HG03342 (cell line): ENCODE measurements around the gene GLTPD2.

Experiments used
- ATAC-seq: cut with Tn5 transposase; IDR thresholded peaks from one replicate; pipeline ENCODE4 v1.9.1; 2021; ENCODE audit warnings: mild to moderate bottlenecking, moderate library complexity; ENCODE audit not compliant: unreplicated experiment

The GLTPD2 gene

DNA sequence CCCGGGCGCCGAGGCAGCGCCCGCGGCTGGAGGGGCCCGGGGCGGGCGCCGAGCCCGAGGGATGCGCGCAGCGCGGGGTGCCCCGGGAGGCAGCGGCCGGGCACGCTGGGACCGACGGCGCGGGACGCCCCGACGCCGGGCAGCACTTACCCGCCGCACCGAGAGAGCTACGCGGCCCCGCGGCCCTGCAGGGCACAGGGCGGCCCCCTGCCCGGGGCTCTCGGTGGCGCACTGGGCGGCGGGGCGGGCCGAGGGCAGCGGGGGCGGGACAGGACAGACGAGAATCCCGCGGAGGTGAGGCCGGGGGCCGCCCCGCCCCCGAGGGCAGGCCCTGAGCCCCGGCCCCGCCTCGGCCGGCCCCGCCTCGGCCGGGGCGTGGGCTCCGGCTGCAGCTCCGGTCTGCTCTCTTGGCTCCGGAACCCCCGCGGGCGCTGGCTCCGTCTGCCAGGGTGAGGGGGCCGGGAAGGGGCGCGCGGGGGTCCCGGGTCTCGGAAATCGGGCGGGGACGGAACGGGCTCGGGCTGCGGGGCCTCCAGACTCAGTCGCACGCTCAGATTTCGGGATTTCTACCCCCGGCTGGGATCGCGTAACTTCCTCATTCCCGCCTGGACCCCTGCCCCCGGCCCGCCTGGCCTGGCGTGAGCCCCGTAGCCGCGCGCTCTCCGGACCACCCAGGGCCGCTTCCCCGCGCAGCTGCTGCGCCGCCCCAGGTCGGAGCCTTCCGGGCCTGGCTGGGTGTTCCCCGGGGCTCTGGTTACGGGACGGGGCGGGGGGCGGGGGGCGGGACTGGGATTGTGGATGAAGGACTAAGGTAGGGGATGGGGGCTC lies 18.2 kb downstream of the GLTPD2 start, which contains the start of gene PLD2:
Gene PLD2 (plus strand): TSS at position 376 of the 828 bp plus-strand sequence. CDS start 621 bp downstream, outside the sequence.
- ATAC-seq, result peak; percentile 88

DNA sequence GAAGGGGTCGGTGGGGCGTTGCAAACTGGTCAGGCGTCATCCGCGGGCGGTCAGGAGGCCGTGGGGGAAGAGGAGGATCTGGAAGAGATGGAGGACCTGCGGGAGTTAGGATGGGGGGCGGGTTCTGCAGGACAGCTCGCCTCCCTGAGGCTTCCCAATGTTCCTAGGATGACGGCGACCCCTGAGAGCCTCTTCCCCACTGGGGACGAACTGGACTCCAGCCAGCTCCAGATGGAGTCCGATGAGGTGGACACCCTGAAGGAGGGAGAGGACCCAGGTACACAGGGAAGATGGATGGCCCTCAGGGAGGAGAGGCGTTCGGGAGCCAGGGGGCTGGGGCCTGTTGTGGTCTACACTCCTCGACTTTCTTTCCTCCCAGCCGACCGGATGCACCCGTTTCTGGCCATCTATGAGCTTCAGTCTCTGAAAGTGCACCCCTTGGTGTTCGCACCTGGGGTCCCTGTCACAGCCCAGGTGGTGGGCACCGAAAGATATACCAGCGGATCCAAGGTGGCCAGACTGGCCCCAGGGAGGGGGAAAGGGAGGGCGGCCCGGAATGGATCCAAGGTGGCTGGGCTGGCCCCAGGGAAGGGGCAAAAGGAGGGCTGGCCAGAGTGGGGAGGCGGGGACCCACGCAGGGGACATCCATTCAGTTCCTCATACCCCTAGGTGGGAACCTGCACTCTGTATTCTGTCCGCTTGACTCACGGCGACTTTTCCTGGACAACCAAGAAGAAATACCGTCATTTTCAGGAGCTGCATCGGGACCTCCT lies 19.0 kb downstream of the GLTPD2 start:
- ATAC-seq, result no peak

DNA sequence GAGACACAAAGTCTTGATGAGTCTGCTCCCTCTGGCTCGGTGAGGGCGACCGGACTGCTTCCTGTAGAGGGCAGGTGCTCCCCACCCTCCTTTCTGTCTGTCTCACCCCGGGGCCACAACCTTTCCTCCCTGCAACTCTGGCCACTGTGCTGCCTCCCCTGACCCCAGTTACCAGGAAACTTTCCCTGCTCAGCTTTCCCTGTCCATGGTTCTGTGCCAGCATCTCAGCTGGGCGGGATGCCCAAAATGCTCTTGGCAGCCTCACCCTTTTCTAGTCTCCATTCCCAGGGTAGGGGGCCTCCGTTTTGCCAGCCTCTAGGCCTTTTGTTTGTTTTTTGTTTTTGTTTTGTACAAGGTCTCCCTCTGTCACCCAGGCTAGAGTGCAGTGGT lies 19.6 kb downstream of the GLTPD2 start:
- ATAC-seq, result no peak

DNA sequence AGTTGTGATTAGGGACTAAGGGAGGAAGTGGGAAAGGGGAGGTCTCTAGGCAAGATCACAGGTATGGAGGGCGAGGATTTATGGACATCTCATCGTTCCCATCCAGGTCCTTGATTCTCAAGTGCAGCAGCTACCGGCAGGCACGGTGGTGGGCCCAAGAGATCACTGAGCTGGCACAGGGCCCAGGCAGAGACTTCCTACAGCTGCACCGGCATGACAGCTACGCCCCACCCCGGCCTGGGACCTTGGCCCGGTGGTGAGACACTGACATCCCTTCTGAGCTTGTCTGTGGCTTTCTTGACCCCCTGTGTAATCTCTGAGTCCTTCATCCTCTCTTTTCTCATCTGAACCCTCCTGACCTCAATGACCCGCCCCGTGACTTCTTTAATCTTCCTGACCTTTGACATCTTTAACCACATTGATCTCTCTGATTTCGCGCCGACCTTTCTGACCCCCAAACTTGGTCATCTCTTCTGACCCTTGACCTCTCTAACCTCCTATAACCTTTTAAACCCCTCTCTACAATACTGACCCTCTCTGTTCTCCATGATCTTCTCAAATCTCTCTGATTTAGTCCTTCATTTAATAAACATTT lies 22.0 kb downstream of the GLTPD2 start:
- no peak for ATAC-seq

DNA sequence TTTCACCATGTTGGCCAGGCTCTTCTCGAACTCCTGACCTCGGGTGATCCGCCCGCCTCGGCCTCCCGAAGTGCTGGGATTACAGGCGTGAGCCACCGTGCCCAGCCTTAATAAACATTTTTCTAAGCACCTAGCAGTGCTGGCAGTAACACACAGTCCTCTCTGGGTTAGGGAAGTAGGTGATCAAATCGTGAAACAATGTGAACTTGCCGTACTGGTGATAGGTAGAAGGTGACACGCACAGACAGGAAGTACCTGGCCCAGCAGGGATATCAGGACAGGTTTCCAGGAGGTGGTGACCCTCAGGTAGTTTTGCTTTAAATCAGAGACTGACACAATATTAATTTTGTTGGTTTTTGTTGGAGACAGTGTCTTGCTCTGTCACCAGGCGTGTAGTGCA lies 22.7 kb downstream of the GLTPD2 start:
- ATAC-seq, result no peak

DNA sequence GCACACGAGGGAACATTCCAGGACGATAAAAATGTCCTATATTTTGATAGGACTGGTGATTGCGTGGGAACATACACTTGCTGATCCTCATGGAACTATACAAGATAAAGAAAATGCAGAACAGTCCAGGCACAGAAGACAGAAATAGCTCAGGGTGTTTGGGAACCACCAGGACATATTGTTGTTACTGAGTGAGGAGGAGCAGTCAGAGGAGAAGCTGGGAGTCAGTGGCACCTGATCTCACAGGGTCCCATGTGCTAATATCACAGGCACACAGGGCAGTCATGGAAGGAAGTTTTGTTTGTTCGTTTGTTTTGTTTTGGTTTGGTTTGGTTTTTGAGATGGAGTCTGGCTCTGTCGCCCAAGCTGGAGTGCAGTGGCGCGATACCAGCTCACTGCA lies 23.9 kb downstream of the GLTPD2 start:
- ATAC-seq, result no peak

DNA sequence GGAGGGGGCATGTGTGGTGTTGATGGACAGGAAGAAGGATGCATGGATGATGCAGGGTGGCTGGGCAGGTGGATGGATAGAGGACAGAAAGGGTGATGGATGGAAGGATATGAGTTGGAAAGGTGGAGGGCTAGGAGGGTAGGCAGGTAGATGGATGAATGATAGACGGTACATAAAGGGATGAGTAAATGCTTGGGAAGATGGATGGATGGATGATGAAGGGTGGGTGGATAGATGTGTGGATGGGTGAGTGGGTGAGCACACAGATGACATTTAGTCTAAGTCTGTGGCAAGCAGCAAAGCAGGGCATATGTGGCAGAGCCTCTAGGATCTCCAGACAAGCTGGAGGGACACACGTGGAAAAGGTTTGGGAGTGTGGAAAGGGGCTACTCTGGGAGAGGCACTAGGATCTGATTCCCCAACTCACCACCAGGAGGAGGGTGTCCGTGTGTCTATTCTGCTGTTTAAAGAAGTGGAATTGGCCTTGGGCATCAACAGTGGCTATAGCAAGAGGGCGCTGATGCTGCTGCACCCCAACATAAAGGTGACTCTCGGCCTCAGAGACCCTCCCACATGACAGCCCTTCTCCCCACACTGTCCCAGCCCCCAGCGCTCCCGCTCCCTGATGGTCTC lies 26.4 kb downstream of the GLTPD2 start:
- ATAC-seq, result no peak

DNA sequence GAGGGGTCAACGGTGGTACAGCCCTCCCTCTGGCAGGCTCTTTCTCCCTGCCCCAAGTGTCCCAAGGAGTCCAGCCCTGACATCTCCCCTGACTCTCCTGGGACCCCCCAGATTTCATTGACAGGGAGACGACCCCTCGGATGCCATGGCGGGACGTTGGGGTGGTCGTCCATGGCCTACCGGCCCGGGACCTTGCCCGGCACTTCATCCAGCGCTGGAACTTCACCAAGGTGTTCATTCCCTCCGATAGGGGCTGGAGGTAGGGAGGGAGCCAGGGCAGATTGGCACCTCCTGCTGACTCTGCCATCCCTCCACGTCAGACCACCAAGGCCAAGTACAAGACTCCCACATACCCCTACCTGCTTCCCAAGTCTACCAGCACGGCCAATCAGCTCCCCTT lies 28.1 kb downstream of the GLTPD2 start:
- ATAC-seq, result no peak

DNA sequence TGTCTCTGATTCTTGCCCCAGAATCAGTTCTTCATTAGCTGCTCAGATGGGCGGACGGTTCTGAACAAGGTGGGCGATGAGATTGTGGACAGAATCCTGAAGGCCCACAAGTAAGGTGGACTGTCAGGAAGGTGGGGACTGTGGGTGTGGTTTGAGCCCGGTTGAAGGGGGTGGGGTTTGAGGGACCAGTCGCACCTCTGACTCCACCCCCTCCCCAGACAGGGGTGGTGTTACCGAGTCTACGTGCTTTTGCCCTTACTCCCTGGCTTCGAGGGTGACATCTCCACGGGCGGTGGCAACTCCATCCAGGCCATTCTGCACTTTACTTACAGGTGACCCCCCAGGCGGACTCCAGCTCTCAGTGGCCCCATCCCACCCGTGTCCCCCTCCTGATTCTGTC lies 29.5 kb downstream of the GLTPD2 start:
- no peak for ATAC-seq

DNA sequence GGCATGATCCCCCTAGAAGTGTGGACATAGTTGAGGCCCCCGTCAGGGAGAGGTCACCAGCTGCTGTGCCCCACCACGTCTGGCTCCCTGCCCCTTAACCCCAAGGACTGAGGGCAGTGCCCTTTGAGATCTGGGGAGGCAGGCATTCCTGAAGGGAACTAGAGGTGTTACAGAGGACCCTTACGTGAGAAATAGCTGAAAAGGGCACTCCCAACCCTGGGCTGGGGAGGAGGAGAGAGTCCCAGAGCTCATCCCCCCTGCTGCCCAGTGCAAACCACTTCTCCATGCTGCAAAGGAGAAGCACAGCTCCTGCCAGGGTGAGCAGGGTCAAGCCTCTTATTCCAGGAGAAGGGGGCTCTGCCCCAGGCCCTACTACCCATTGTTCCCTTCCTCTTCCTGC lies 34.1 kb downstream of the GLTPD2 start:
- ATAC-seq, result no peak

DNA sequence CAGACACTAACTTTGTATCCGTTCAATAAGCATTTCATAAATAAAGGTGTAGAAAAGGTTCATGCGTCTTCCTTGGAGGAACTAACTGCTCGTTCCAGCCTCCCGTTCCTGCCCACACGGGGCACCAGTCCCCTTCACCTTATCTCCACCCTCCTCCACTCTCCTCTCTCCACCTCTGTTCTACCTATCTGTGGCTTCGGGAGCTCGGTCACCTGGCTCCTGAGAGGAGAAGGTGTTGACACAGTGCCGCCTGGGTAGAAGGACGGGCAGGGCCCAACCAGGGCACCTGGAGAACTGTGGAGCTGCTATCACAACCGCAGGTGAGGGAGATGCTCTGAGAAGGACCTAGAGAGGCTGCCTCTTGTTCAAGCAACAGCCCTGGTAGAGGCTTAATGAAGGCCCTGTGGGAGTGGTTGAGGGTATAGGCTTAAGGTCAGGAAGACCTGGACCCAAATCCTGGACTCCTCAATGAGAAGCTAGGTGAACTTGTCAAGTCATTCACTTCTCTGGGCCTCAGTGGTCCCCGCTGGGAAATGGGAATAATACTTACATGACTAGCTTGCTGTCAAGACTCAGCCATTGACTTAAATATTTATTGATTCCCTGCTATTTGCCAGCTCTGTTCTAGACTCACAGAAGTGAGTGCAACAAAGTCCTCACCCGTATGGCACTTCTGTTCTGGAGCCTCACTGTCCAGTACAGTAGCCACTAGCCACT lies 34.8 kb downstream of the GLTPD2 start:
- ATAC-seq, result no peak

DNA sequence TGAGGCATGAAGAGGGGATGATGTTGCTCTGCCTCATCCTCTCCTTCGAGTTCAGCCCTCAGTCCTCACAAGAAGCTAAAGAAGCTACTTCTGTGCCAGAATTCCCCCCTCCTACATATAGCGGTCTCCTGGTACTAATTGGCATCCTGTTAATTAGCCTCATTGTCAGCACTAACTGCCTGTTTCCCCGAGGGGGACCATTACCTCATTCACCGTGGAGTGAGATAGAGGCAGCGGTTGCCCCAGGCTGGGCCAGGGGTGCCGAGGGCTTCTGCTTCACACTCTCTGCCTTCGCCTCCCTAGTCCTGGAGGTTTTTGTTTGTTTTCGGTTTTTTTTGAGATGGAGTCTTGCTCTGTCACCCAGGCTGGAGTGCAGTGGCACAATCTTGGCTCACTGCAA lies 38.6 kb downstream of the GLTPD2 start:
- ATAC-seq, result no peak

DNA sequence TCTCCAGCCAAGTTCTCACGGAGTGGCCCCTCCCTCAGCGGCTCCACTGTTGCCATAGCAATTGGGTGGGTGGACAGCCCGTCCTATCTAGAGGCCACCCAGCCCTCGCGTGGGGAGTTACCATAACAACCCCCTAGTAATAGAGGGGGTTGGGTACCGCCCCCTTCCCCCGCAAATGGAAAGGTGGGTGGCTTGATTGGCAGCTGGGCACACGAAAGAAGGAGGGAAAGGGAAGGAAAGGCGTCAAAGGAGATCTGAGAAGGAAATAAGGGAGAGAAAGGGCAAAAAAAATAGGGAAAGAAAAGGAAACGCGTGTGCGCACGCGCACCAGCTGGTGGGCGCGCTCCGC lies 44.0 kb downstream of the GLTPD2 start:
- peak; percentile 15 for ATAC-seq

DNA sequence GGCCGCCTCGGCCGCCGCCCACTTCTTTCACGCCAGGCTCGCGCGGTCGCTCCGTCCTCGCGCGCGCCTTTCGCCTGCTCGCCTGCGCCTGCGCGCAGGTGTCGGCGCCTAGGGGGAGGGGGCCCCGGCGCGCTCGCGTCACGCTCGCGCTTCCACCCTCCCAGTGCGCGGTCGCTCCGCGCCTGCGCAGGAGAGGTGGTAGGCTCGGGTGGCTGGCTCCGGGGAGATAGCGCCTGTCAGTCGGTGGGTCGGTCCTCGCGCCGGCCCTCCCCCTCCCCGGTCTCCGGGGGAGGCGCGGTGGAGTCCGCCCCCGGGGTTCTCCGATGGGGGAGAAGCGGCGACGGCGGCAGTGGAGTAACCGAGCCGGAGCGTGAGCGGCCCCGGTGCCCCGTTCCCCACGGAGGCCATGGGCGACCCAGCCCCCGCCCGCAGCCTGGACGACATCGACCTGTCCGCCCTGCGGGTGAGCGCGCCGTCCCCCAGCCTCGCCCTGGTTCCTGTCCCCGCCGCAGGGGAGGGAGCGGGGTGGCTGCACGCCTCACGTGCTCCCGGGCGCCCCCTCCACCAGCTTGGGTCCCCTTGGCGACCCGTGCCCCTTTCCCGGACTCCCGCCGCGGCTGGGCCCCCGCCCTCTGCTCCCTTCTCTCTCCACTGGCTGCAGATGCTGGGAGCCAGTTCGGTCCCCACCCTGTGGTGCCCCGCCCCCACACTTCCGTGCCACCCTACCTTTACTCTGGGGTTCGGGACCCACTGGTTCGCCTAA lies 44.6 kb downstream of the GLTPD2 start, which contains the start of gene MINK1:
Gene MINK1 (plus strand): TSS at position 163 of the 763 bp plus-strand sequence. CDS start 244 bp downstream, at position 407.
- ATAC-seq, result peak; percentile 79

DNA sequence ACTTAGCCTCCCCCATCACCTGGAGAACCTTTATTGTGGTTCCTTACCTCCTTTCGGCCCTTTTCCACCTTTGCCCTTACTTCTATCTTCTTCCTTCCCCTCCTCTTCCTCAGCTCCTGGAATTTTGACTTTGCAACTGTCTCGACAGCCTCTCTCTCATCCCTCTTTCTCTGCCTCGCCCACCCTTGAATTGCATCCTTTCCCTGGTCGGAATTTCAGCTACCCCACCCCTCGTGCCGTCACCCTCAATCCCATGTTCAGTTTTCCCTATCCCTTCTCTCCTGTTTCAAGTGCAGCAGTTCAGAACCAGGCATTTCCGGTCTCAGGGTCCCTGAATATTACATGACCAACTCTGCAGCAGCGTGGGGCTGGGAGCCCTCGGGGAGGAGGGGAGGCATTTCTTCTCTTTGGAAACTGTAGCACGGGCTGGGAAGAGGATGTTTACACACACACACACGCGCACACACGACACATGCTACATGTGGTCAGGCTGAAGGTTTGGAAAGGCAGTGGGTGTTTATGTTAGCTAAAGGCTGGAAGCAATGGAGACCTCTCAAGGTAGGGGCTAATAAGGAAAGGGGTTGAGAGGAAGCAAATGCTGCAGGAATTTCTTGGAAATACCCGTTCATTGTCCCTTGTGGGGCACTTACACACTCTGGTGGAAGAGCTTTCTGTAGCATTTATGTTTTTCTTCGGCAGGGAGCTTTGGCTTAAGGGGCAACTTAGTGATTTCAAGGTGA lies 45.3 kb downstream of the GLTPD2 start:
- no peak for ATAC-seq

DNA sequence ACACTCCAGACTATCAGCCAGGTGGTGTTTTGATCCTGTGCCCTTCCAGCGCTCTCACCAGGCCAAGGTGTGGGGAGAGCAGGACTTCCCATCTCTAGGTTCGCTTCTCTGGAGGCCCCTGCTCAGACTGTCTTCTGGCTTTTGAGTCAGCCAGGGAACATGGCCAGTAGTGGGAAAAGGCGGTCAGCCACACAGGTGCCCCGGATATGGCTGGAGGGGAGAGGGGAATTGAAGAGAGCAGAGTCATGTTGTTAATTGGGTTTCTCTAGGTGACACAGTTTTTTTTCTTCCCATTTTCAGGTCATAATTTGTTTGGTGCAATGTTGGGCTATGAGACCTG lies 45.9 kb downstream of the GLTPD2 start:
- ATAC-seq, result no peak

DNA sequence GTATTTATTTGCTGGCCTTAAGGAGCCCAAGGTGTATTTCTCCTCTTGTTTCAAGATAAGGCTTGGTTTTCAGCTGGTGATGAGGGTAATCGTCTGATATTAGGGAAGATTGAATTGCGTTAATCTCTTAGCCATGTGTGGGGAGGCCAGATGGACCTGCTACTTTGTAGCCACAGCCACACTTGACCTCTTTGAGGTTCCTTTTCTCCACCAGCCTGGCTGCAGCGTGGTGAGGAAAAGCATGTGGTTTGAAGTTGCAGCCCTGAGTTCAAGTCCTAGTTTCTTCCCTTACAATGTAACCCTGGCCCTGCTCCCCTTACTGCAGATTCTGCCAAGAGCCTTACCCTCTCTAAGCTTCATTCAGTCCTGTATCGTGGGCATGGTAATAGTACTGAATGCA lies 47.5 kb downstream of the GLTPD2 start:
- no peak for ATAC-seq

DNA sequence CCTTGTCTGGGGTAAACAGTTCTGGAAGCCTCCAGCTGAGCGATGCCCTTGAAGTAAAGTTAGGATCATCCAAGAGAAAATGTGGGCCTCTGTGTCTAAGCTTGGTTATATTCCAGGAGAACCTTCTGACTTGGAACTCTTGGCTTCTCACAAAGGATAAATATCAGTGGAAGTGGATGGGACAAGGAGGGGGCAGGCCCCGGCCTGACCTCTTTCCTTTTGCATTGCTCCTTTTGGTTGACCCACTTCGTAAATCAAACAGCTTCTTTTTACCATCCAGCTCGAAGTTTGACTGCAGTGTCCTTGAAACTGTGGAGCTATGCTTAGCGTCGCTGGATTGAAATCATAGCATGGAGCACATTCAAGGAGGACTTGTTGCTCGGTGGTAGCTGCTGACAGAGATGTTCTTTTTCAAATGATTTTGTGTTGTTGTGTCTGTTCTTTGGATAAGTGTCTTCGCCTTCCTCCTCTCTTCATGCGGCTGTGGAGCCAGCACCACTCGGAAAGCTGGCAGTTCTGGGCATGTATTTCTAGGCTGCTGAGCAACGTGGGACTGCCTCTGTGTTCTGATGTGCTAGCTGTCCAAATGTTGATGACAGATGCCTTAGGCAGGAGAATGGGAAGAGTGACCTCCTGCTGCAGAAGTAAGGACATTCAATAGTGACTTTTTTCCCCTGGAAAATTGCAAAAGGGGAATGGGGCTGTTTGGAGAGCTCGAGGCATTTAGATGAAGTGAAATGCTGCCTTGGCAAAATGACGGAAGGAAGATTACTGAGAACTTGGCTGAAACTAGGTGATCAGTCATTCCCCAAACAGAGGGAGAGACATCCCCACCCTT lies 48.9 kb downstream of the GLTPD2 start:
- ATAC-seq, result no peak
